ENCODE results near the gene FAM217A.

DNA sequence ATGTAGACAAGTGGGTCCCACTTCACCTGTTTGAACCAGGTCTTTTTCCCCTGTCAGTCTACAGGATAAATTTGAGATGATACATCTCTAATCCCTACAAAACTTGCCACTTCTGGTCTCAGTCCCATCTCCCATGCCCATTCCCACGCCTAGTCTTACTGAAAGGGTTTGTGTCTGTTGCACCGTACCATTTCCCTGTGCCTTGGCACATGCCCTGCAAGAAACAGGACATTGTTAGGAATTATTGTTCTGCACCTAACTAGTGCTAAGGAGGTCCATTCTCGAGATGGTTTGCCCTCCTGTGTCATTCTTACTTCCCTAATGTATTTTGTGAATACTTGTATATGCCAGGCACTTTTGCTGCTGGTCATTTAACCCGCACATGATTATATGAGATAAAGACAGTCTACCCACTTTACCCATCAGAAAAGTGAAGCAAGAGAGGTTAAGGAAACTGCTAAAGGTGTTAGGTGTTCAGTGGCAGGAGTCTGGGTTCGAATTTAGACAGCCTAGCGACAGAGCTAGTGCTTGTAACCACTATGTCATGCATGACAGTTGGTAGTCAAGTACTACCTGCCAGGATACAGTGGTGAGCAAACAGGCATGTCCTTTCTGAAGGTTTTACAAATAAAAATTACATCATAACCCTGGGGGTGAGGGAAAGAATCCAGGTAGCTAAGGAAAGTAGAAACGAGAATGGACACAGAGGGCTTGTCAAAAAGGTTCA is 12.7 kb downstream of the FAM217A start:
- TF ChIP-seq, protein P1, sequence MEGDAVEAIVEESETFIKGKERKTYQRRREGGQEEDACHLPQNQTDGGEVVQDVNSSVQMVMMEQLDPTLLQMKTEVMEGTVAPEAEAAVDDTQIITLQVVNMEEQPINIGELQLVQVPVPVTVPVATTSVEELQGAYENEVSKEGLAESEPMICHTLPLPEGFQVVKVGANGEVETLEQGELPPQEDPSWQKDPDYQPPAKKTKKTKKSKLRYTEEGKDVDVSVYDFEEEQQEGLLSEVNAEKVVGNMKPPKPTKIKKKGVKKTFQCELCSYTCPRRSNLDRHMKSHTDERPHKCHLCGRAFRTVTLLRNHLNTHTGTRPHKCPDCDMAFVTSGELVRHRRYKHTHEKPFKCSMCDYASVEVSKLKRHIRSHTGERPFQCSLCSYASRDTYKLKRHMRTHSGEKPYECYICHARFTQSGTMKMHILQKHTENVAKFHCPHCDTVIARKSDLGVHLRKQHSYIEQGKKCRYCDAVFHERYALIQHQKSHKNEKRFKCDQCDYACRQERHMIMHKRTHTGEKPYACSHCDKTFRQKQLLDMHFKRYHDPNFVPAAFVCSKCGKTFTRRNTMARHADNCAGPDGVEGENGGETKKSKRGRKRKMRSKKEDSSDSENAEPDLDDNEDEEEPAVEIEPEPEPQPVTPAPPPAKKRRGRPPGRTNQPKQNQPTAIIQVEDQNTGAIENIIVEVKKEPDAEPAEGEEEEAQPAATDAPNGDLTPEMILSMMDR (IDR thresholded peaks at IDR 0.05), result no peak
- no peak for TF ChIP-seq POLR2A (IDR thresholded peaks at IDR 0.05)

All from adrenal gland (tissue), 5 donors.